Memory B cell (primary cell): Measurements from ENCODE around the gene FGF11.
"Not testable (repeated sequence)": the region's sequence is repeated elsewhere in the genome, so short reads cannot be mapped to it uniquely, and the experiment has no call there.

ENCODE experiments used
- ATAC-seq: fragments of 150-1000 bp; cut with Tn5 transposase; 2 replicates; pipeline ENCODE4 v1.10.0; 2021; ENCODE audit warnings: low read depth, mild to moderate bottlenecking, moderate library complexity
- DNase-seq, 2 donors: peaks; one replicate each; pipeline ENCODE4 v3.0.0; 2022; ENCODE audit warnings: low spot score in 2 of 2
- H3K27ac Mint-ChIP-seq: one replicate; pipeline ENCODE4 v1.8.0; 2022; ENCODE audit warnings: mild to moderate bottlenecking, moderate library complexity, mixed read lengths
- H3K27me3 Mint-ChIP-seq: one replicate; pipeline ENCODE4 v1.8.0; 2022; ENCODE audit warnings: mixed read lengths
- H3K36me3 Mint-ChIP-seq: one replicate; pipeline ENCODE4 v1.8.0; 2022; ENCODE audit warnings: mild to moderate bottlenecking, mixed read lengths
- H3K4me1 Mint-ChIP-seq: one replicate; pipeline ENCODE4 v1.8.0; 2022; ENCODE audit warnings: mixed read lengths
- H3K4me3 Mint-ChIP-seq: one replicate; pipeline ENCODE4 v1.8.0; 2022; ENCODE audit warnings: mild to moderate bottlenecking, moderate library complexity, mixed read lengths
- H3K9me3 Mint-ChIP-seq: one replicate; pipeline ENCODE4 v1.8.0; 2022; ENCODE audit warnings: mixed read lengths

The FGF11 gene

GRCh38 chr17:7481275-7481674 lies 42.0 kb downstream of the FGF11 start, which contains the start of gene SLC35G6:
TSS of gene SLC35G6 (plus strand) at chr17:7481446. CDS start at chr17:7481517, 71 bp downstream.
- DNase-seq, ATAC-seq, H3K9me3 Mint-ChIP-seq, H3K36me3 Mint-ChIP-seq, H3K27me3 Mint-ChIP-seq: not testable (repeated sequence)
- H3K27ac Mint-ChIP-seq = peak within 1 kb of the TSS; percentile 100
- H3K4me1 Mint-ChIP-seq = peaks cover 62% of the 10 kb centered on the region
- H3K4me3 Mint-ChIP-seq = peak within 1 kb of the TSS; percentile 99

- H3K36me3 Mint-ChIP-seq, ATAC-seq, DNase-seq, H3K27me3 Mint-ChIP-seq, H3K9me3 Mint-ChIP-seq: not testable (repeated sequence)
- Mint-ChIP-seq H3K27ac (peak overlapping the region; percentile 100), H3K4me1 (peaks cover 60% of the 10 kb centered on the region), H3K4me3 (peak overlapping the region; percentile 99)
These were observed 42.8 kb downstream of the FGF11 start for GRCh38 chr17:7481842-7482741.

DNA sequence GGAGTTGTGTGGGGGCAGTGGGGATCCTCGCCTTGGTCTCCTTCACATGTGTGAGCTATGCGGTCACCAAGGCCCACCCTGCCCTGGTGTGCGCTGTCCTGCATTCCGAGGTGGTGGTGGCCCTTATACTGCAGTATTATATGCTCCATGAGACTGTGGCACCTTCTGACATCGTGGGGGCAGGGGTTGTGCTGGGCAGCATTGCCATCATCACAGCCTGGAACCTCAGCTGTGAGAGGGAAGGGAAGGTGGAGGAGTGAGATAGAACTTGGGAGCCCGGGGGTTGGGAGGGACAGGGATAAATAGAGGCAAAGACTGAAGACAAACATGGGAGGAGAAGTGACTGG lies 43.4 kb downstream of the FGF11 start:
- Mint-ChIP-seq H3K27ac (peak overlapping the region; percentile 100), H3K4me1 (peaks cover 59% of the 10 kb centered on the region), H3K4me3 (peak overlapping the region; percentile 99)
- H3K36me3 Mint-ChIP-seq, ATAC-seq, DNase-seq, H3K27me3 Mint-ChIP-seq, H3K9me3 Mint-ChIP-seq: not testable (repeated sequence)

- Mint-ChIP-seq H3K4me3 (peak overlapping the region; percentile 99), H3K27me3 (no peaks in the 10 kb centered on the region), H3K27ac (peak overlapping the region; percentile 100), H3K4me1 (peaks cover 54% of the 10 kb centered on the region), H3K36me3 (peaks cover 4% of the 10 kb centered on the region), H3K9me3 (no peaks in the 10 kb centered on the region)
- DNase-seq (peak; percentile 82 to 93), ATAC-seq (peak; percentile 58)
These were observed 44.1 kb downstream of the FGF11 start for GRCh38 chr17:7483255-7484066.

- H3K4me3 Mint-ChIP-seq = peak within 1 kb of the TSS; percentile 99
- H3K27me3 Mint-ChIP-seq = no peaks in the 10 kb centered on the region
- H3K4me1 Mint-ChIP-seq = peaks cover 56% of the 10 kb centered on the region
- DNase-seq (peak; percentile 100), ATAC-seq (peak; percentile 66)
- no peaks in the 10 kb centered on the region for H3K9me3 Mint-ChIP-seq
- peaks cover 6% of the 10 kb centered on the region for H3K36me3 Mint-ChIP-seq
- peak within 1 kb of the TSS; percentile 100 for H3K27ac Mint-ChIP-seq
These were observed 45.0 kb downstream of the FGF11 start, which contains the start of gene POLR2A for GRCh38 chr17:7484067-7484918. TSS of gene POLR2A (plus strand) at chr17:7484366.

GRCh38 chr17:7484919-7485377 lies 45.6 kb downstream of the FGF11 start:
- no peak for ATAC-seq
- H3K4me3 Mint-ChIP-seq = peak overlapping the region; percentile 99
- no peaks in the 10 kb centered on the region for H3K9me3 Mint-ChIP-seq
- no peaks in the 10 kb centered on the region for H3K27me3 Mint-ChIP-seq
- no peak for DNase-seq
- peak overlapping the region; percentile 100 for H3K27ac Mint-ChIP-seq
- H3K36me3 Mint-ChIP-seq = peaks cover 7% of the 10 kb centered on the region
- H3K4me1 Mint-ChIP-seq = peaks cover 56% of the 10 kb centered on the region

- peaks cover 56% of the 10 kb centered on the region for H3K4me1 Mint-ChIP-seq
- H3K27ac Mint-ChIP-seq = peak overlapping the region; percentile 49
- H3K27me3 Mint-ChIP-seq = no peaks in the 10 kb centered on the region
- ATAC-seq (no peak), DNase-seq (no peak)
- peak overlapping the region; percentile 72 for H3K4me3 Mint-ChIP-seq
- H3K9me3 Mint-ChIP-seq = no peaks in the 10 kb centered on the region
- H3K36me3 Mint-ChIP-seq = peaks cover 12% of the 10 kb centered on the region
These were observed 46.9 kb downstream of the FGF11 start for GRCh38 chr17:7486181-7486580.

DNA sequence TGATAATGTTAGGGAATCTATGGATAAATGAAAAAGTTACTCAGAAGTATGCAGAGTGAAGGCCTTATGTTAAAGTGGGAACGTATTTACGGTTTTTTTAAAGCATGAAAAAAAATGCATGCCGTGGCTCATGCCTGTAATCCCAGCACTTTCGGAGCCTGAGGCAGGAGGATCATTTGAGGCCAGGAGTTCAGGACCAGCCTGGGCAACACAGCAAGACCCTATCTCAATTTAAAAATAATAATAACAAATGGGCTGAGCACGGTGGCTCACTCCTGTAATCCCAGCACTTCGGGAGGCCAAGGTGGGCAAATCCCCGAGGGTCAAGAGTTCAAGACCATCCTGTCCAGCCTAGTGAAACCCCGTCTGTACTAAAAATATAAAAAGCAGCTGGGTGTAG lies 50.8 kb downstream of the FGF11 start:
- H3K27ac Mint-ChIP-seq = no peak overlapping the region
- H3K9me3 Mint-ChIP-seq = no peaks in the 10 kb centered on the region
- H3K4me3 Mint-ChIP-seq = no peak overlapping the region
- peaks cover 53% of the 10 kb centered on the region for H3K4me1 Mint-ChIP-seq
- peaks cover 22% of the 10 kb centered on the region for H3K36me3 Mint-ChIP-seq
- H3K27me3 Mint-ChIP-seq = no peaks in the 10 kb centered on the region
- ATAC-seq (no peak), DNase-seq (no peak)

- Mint-ChIP-seq H3K4me3 (no peak overlapping the region), H3K4me1 (peaks cover 44% of the 10 kb centered on the region), H3K36me3 (peaks cover 25% of the 10 kb centered on the region), H3K27ac (no peak overlapping the region), H3K9me3 (no peaks in the 10 kb centered on the region), H3K27me3 (no peaks in the 10 kb centered on the region)
- ATAC-seq = no peak
- DNase-seq = no peak
These were observed 52.3 kb downstream of the FGF11 start for GRCh38 chr17:7491583-7491982.

DNA sequence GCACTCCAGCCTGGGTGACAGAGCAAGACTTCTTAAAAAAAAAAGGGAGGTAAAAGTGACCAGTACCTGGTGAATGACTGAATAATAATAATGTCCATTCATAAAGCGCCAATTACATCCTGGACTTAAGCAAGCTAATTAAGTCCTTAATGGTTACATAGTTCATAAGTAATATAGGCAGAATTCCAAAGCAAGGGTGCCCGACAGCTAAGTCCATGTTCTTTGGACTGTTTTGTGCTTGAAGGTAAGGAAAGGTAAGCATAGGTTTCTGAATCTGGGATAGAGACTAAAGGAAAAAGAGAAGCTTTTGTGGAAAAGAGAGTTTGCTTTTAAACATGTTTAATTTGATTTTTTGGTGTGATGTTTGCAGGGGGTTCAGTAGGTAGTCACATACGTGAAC lies 54.6 kb downstream of the FGF11 start:
- peaks cover 27% of the 10 kb centered on the region for H3K36me3 Mint-ChIP-seq
- H3K9me3 Mint-ChIP-seq = no peaks in the 10 kb centered on the region
- H3K4me1 Mint-ChIP-seq = peaks cover 31% of the 10 kb centered on the region
- H3K4me3 Mint-ChIP-seq = no peak overlapping the region
- no peaks in the 10 kb centered on the region for H3K27me3 Mint-ChIP-seq
- no peak overlapping the region for H3K27ac Mint-ChIP-seq
- DNase-seq (no peak), ATAC-seq (no peak)
